ENCODE measurements around the gene METRNL.

The METRNL gene

DNA sequence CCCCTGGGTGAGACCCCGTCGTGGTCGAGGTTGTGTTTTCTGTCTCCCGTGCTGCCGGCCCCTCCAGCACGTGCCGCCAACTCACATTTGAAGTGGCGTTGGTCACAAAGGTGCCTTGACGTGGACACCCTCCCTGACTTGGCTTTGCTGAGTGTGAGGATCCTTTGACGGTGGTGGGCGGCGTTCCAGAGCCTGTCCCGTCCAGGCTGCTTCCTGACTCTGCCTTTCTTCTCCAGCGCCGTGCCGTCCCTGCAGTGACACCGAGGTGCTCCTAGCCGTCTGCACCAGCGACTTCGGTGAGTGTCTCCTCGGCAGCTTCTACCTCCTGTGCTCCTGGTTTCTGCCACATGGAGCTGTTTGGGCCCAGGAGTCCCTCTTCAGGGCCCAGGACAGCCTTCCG is 13.5 kb downstream of the METRNL start:
- no peak for DNase-seq (ENCODE audit: low read depth)

DNA sequence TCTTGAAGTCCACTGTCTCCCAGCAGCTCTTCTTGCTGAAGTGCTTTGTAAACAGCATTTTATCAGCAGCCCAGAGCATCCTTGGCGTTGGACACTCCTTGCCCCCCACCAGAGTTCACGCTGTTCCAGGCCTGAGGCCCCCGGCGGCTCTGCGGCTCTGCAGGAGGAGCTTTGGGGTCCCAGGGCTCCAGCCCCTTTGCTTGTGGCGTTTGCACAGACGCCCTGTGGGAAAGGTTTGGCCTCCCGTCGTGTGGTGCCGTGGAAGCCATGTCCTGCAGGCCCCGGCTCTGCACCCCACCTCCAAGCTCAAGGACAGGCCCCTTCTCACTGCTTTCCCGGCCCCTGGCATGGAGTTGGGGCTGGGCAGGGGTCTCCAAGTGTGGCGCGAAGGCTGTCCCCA is 14.1 kb downstream of the METRNL start:
- no peak for DNase-seq (ENCODE audit: low read depth)

DNA sequence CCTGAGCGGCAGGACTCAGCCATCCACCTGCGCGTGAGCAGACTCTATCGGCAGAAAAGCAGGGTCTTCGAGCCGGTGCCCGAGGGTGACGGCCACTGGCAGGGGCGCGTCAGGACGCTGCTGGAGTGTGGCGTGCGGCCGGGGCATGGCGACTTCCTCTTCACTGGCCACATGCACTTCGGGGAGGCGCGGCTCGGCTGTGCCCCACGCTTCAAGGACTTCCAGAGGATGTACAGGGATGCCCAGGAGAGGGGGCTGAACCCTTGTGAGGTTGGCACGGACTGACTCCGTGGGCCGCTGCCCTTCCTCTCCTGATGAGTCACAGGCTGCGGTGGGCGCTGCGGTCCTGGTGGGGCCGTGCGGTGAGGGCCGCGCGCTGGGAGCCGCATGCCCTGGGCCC is 14.9 kb downstream of the METRNL start:
- no peak for DNase-seq (ENCODE audit: low read depth)

DNA sequence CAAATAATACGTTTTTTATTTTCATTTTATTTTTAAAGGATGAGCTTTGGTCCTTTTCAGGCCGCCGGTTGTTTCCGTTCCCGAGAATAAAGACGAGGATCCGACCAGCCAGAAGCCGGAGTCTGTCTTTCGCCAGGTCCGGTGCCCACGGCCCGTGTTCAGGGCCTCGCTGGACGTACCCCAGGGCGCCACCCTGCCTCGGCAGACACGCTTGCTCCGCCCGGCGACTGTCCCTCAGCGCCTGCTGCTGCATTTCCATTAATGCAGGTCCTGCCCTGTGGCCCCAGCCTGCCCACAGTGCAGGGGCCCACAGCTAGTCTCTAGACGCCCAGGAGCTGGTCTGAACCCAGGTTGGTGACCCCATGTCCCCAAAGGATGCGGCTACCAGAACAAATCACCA is 15.6 kb downstream of the METRNL start:
- no peak for DNase-seq (ENCODE audit: low read depth)

DNA sequence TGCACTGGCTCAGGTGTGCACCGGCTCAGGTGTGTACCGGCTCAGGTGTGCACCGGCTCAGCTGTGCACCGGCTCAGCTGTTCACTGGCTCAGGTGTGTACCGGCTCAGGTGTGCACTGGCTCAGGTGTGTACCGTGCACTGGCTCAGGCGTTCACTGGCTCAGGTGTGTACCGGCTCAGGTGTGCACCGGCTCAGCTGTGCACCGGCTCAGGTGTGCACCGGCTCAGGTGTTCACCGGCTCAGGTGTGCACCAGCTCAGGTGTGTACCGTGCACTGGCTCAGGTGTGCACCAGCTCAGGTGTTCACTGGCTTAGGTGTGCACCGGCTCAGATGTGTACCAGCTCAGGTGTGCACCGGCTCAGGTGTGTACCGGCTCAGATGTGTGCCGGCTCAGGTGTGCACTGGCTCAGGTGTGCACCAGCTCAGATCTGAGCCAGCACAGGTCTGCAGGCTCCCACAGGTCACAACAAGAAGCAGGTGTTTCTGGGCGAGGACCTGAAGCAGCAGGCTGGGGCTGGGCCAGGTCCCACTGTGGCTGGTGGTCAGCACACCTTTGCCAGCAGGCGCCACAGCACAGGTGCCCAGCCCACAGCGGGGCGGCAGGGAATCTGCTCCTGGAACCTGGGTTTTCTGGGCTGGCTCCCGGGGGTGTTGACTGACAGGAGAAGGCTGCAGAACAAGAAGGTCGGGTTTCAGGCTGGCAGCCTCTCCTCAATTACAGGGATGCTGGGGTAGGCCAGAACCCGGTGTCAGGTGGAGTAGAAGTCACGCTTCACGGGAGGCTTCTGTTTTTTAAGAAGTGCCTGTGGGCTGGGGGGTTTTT is 17.2 kb downstream of the METRNL start:
- DNase-seq (ENCODE audit: low read depth): no peak

DNA sequence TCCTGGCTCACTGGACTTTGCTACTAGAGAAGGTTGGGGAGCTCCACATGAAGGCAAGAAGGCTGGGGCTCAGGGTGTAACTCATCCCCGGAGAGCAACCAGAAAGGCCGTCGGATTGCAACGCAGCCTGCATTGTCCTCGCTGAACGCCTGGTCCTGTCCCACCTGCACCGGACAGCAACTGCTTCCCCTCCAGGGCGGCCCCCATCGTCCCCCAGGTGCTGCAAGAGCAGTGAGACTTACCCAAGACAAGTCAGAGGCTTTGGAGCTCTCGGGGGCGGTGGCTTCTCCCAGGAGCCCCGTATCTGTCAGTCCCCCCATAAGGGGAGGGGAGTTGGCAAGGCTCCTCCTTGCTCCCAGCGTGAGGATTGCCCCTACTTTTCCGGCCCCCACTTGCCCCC is 18.4 kb downstream of the METRNL start:
- DNase-seq (ENCODE audit: low read depth): no peak

DNA sequence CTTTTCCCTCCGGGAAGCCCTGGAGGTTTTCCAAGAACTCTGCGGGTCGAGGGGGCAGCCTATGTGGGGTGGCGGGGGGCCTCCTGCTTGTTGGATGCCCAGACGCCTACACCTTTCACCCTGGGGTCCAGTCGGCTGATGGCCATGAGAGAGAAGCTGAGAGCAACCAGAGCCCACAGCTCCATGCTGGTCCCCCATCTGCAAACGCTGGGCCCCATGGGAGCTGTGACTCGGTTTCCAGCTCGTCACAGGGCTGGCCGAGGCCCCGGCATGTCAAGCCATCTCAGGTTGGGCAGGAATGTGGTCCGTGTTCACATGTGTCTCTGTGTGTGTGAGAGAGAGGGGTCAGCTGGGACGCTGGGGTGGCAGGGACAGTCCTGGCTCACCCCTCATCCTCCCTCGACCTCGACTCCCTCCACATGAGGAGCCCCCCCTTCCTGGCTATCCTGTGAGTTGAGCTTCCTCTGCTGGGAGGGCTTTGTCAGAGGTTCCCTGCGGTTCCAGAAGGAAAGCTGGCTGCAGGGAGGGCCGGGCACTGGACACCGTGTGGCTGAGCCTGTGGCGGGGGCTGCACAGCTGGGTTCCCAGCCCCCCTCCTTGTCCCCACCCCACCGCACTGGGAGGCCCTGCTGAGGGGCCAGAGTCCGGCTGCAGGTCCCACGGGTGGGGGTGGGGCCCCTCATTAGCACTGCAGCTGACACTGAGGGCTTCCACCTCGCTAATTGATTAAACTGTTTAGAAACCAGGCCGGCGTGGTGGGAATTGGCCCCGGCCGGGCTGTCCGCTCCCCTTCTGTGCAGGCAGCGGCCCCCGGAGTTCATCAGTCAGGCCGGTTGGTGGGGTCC is 19.1 kb downstream of the METRNL start:
- no peak for DNase-seq (ENCODE audit: low read depth)

DNA sequence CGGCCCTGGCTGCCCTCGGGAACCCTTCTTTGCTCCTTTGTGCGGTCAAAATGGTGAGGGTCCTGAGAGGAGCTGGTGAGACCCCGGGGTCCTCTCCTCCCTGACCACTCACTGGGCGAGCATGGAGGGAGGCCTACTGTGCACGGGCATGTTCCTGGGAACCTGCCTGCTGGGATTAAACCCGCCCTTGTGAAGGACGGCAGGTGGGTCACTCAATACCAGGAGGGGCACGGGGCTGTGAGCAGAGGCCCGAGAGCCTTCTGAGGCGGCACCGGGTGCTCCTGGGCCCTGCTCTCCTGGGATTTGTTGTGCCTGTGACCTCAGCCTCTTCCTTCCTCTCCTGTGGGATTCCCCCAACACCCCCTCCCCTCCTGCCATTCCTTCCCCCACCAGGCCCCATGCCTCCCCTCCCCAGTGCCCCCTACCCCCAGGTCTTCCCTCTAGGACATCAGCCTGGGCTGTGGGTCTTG is 19.7 kb downstream of the METRNL start:
- no peak for DNase-seq (ENCODE audit: low read depth)

DNA sequence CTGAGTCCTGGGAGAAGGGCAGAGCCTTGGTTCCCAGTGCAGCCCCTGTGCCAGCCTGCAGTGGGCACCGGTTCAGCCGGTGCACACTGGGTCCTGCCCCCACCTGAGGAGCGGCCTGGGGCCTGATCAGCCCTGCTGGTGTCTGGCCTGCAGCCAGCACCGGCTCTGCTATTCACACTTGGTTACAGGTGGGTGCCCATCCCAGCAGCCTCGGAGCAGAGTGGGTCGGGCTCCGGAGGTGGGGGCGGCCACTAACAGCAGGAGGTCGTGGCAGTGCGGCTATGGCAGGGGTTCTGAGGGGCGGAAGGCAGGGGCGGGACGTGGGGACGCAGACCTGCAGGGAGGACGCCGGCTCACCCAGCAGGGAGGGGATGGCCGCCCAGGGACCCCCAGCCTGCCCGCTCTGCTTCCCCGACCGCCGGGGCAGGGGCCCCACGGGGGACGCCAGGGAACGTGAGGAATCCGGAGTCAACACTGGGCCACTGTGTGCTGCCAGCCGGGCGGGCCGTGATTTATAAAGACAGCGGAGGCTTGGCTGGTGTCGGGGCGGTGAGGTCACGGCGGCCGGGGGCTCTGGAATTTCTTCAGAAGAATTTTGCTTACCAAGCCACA is 20.3 kb downstream of the METRNL start:
- no peak for DNase-seq (ENCODE audit: low read depth)

DNA sequence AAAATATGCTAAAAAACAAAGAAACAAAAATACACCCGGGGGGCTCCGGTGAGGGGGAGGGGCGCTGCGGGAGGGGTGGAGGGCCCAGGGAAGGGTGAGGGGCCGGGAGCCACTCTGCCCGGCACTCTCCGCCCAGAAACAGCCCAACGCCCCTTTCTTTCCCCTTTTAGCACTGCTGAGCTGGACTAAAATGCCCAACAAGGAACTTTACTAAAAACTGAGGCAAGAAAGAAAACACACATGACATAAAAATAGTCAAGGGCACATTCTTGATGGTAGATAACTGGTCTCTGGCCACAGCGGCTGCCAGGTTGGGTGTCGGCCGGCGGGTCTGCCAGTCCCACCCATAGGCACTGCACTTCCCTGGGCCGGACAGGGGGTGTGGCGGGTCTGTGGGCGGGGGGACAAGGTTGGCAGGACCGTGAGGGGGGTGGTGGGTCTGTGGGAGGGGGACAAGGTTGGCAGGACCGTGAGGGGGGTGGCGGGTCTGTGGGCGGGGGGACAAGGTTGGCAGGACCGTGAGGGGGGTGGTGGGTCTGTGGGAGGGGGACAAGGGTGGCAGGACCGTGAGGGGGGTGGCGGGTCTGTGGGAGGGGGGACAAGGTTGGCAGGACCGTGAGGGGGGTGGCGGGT is 20.9 kb downstream of the METRNL start:
- DNase-seq (ENCODE audit: low read depth): no peak

DNA sequence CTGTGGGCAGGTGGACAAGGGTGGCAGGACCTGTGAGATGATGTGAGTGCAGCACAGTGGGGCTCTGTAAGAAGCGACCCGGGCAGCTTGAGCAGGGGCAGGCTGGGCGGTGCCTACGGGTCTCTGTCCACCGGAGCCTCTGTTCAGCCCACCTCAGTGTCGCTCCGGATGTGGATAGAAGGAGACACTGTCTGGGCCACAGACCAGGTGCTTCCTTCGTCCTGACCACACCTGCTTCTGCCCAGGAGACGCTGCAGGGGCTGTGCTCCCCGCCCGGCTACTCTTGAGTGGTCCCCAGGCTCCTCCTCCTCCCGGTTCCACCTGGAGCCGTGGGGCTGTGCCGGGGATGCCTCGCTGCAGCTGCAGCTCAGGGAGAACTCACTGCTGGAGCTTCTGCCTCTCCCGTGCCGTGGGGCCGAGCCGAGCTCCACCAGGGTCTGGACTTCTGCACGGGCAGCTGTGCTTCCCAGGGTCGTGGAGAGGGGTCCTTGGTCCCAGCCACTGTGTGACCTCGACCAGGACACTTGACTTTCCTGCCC is 21.5 kb downstream of the METRNL start:
- DNase-seq (ENCODE audit: low read depth): no peak

DNA sequence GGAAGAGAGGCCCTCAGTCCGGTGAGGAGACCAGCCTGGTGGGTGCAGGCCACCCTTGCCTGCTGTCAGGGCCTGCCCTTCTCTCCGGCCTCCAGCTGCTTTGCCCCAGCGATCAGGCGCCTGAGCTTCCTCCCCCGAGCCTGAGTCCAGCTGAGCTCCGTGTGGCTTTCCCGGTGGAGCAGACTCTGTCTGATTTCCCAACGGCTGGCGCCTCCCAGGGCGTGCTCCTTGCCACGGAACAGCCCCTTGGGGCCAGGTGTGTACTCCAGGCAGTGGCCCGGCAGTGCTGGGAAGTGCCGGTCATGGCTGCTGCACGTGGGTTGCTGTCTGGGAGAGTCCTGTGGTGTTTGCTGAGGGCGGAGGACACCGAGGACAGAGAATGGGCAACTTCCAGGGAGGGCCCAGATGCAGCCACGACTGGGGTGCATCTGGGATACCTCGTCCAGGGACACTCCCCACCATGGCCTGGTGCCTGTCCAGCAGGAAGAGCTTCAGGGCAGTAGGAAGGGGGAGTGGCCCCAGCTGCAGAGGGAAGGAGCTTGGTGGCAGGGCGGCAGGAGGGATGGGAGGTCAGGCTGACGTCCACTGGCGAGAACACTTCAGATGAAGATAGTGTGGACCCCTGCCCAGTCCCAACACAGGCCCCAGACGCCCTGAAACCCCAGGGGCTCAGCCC is 22.5 kb downstream of the METRNL start:
- no peak for DNase-seq (ENCODE audit: low read depth)

DNA sequence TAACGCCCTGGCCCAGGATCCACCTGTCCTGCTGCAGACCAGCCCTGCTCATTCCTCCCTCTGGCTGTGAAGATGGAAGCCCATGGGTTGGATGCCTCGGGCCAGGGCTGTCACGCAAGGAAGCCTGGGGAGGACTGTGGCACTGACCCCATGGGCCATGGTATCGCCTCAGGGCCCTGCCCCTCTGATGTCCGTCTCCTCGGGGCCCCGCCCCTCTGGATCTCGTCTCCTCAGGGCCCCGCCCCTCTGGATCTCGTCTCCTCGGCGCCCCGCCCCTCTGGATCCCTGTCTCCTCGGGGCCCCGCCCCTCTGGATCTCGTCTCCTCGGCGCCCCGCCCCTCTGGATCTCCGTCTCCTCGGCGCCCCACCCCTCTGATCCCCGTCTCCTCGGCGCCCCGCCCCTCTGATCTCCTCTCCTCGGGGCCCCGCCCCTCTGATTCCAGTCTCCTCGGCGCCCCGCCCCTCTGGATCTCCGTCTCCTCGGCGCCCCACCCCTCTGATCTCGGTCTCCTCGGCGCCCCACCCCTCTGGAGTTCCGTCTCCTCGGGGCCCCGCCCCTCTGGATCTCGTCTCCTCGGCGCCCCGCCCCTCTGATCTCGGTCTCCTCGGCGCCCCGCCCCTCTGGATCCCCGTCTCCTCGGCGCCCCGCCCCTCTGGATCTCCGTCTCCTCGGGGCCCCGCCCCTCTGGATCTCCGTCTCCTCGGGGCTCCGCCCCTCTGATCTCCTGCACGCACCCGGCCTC is 24.0 kb downstream of the METRNL start:
- DNase-seq (ENCODE audit: low read depth): no peak

DNA sequence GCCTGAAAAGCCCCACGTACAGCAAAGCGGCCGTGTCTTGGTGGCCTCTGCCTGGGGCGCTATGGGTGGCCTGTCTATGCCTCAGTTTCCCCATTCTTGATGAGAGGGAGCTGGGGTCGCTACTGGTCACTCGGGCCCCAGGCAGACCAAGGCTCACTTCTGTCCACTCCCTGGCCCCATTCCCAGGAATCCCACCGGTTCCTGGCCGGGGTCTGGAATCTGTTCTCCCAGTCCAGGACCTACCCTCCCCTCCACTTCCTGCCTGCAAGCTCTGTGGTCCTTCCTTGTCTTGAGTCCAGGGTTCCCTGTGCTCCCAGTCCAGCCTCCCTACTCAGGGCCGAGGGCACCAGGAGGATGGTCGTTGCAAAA is 24.5 kb downstream of the METRNL start:
- no peak for DNase-seq (ENCODE audit: low read depth)

DNA sequence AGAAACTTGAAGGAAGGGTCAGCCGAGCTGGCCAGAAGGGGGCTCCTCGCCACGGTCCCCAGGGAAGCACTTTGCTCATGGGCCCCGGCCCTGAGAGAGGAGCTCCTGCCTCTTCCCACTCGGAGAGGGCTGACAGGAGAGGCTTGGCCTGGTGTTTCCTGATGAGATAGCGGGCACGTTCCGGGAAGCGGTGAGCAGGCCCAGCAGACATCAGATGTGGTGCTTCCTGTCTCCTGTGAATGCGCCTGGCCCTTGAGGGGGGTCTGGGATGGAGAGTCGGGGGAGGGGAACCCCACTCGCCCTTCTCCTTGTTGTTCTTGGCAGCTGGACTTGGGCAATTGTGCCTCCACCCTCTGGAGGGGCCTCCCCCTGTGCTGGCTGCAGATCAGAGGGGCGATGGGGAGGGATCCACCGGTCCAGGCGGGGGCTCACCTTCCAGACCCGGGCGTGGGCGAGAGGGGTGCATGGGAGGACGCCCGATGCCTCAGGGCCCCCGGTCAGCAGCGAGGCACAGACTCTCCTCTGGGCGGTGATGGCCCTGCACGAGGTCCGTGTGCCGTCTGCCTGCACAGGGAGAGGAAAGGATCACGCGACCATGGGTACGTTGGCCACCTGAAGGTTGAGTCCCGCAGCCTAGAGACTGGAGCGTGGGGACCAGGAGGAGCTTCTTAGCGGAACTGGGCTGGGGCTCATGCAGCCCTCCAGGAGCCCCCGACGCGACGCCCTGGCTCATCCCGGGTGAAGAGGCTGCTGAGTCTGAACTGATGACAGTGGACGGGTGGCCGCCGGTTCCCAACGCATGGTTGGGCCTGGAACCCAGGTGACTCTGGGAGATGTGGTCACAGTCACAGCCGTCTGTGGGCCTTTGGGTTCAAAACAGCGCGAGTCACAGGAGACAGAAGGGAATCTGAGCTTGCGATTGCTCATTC is 25.4 kb downstream of the METRNL start:
- DNase-seq (ENCODE audit: low read depth): peak; percentile 70

DNA sequence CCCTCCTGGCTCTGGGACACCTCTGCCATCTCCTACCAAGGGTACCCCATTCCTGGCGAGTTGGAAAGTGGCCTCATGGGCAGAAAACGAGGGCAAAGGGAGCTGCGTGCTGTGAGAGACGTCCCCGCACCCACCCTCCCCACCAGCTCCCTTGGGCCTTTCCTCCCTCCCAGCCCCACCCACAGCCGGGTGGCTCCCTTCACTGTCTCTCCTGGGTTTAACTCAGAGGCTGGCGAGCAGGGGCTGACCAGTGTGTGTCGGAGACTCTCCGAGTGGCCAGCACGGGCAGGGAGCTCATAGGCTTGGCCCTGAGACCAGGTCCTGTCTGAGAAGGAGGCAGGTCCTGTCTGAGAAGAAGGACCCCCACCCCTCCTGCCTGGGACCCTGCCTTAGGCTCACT is 26.1 kb downstream of the METRNL start:
- no peak for DNase-seq (ENCODE audit: low read depth)

DNA sequence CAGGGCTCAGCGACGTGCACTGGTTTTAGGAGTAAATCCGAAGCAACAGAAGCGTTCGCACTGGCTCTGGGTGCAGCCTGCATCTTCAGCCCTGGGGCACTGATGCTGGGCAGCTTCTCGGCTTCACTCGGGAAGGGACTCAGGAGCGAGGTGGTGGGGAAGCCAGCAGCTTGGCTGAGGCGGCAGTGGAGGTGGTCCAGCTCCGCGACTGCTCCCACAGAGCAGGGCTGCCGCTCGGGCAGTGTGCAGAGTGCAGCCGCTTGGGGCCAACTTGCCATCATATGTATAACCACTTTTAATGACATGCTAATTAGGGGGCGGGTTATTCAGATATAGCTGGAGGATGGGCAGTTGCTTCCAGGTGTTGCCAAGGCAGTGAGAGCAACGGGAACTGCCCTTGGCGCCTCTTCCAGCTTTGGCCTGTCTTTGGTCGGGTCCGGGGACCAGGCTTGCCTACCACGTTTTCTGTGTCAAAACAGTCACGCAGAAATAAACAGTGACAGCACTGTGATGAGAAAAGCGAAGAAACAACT is 26.7 kb downstream of the METRNL start:
- no peak for DNase-seq (ENCODE audit: low read depth)

DNA sequence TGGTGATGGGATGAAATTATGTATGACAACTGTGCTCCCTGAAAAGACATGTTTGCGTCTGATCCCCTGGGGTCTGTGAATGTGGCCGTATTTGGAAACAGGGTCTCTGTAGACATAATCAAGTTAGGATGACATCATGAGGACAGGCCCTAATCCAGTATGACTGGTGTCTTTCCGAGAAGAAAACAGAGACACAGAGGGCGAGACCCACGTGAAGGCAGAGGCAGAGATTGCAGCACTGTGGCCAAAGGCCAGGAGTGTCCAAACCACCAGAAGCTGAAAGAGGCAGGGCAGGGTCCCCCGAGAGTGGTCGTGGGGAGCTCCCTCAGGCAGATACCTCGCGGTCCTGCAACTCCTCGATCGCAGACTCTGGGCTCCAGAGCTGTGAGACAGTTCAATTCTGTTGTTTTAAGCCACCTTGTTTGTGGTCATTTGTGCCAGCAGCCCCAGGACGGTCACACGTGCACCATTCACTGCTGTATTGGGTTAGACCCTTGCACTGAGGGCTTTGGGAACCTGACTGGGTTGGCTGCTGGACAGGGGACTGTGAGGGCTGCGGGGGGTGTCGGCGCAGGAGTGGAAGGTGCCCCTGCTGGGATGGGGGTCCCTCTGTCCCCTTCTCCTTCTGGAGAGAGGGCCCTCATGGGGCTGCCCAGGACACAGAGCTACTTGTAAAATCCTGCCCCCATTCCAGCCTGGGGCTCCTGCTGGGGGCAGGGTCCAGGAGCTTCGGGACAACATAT is 27.7 kb downstream of the METRNL start:
- DNase-seq (ENCODE audit: low read depth): no peak

DNA sequence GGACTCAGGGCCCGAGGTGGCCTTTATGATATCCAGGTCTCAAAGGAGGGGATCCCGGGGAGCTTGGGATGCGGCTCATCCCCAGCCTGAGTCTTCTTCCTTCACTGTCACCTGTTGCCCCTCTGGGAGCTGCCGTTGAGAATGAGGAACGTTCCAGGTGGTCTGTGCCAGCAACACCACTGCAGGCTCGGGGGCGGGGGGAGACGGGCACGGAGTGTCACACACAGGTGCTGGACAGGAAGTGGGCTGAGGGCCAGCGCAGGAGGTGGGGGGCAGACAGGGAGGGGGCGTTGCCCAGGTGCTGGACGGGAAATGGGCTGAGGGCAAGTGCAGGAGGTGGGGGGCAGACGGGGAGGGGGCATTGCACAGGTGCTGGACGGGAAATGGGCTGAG is 28.2 kb downstream of the METRNL start:
- no peak for DNase-seq (ENCODE audit: low read depth)

All from CMK (cell line).